Pancreas (tissue), 10 donors: Measurements from ENCODE around the gene LTN1. TPM values are rescaled to one million over a fixed set of nuclear protein-coding genes. Genes with fewer than 3 reads are reported as not detected.
"Not testable (repeated sequence)": the region's sequence is repeated elsewhere in the genome, so short reads cannot be mapped to it uniquely, and the experiment has no call there.

ENCODE experiments used
- ATAC-seq, 4 donors: fragments of 200-7000 bp; cut with Tn5 transposase; one replicate each; pipeline versions ENCODE4 v1.8.0 to v1.9.1; 2020; ENCODE audit warnings: mild to moderate bottlenecking in 4 of 4, moderate library complexity in 4 of 4
- DNase-seq, 6 donors: peaks; one replicate each; pipeline ENCODE4 v3.0.0-alpha.2; 2020
- FAIRE-seq: peaks from 2 replicates; lab custom pipeline; 2012; peaks lifted over from hg19 to GRCh38; lab: Jason Lieb, UNC
- H3K27ac ChIP-seq, 4 donors: fragments of 200-600 bp; sonication (generic); 1 replicate in 3 of 4; 2 replicates in 1 of 4; pipeline versions ENCODE4 v1.5.0 to v1.8.0; 2020
- H3K27me3 ChIP-seq, 4 donors: fragments of 200-600 bp; one replicate each; pipeline ENCODE4 v1.8.0; 2021
- H3K36me3 ChIP-seq, 3 donors: fragments of 200-600 bp; sonication (generic) in 1 of 3; one replicate each; pipeline versions ENCODE4 v1.5.0 to v1.8.0; 2020 to 2021
- H3K4me1 ChIP-seq, 3 donors: fragments of 200-600 bp; one replicate each; pipeline ENCODE4 v1.8.0; 2021
- H3K4me3 ChIP-seq, 4 donors: fragments of 200-600 bp; sonication (generic) in 2 of 4; one replicate each; pipeline versions ENCODE4 v1.5.0 to v1.8.0; 2020 to 2021
- H3K9me3 ChIP-seq, 4 donors: fragments of 200-600 bp; one replicate each; pipeline ENCODE4 v1.8.0; 2021
- WGBS, 2 donors: extraction: QIAGEN DNeasy Blood & Tissue Kit; methylation state at CpG; one replicate each; pipeline ENCODE4 v1.1.7; 2013; 5-methylcytosine and 5-hydroxymethylcytosine counted together
- intact Hi-C, 3 donors: fragments of 100-400 bp; cut with DNase I; formaldehyde crosslinking; loops; one replicate each; pipeline versions ENCODE4 v1.11.1 to v1.14.2; 2022
- polyA plus RNA-seq, 2 donors: library from polyadenylated mRNA; stranded (reverse); fragments of 200-250 nt; gene quantifications; one replicate each; pipeline ENCODE4 v1.2.3, GENCODE V29; 2013
- total RNA-seq, 6 donors: library from RNA; stranded (reverse); fragmentation: NEBNext Ultra II Directional in 4 of 6; extraction: Animal tissue kit (Norgen Biotek cat#: 25700) in 4 of 6; gene quantifications; one replicate each; pipeline versions ENCODE4 v1.2.1 to v1.2.4, GENCODE V29; 2021 to 2023
- TF ChIP-seq, protein P1 (sequence below), 4 donors: fragments of 200-600 bp; sonication (generic) in 3 of 4; IDR thresholded peaks; one replicate each; pipeline versions ENCODE4 v1.5.0 to v1.8.0; 2021; ENCODE audit warnings: antibody characterized with exemption in 4 of 4
- donor health status: healthy with polysubstance abuse.
- donor health status: DM: no; HTN: no; CAD: no; lungs with moderate emphysema.
- donor health status: DM: no; HTN: no; CAD: no.
- donor health status: control.
- donor health status: control.
- donor health status: Bipolar disorder and iron deficiency.
- donor health status: DM: yes; HTN: yes; CAD: no.
- donor health status: DM: no; HTN: no; CAD: no.
- donor health status: DM: no; HTN: no; CAD: no.
- donor health status: DM: yes; HTN: yes; CAD: no.

The LTN1 gene
- total and polyA plus RNA-seq, 8 donors: 4.4 to 16.1 (median 12.1) TPM

DNA sequence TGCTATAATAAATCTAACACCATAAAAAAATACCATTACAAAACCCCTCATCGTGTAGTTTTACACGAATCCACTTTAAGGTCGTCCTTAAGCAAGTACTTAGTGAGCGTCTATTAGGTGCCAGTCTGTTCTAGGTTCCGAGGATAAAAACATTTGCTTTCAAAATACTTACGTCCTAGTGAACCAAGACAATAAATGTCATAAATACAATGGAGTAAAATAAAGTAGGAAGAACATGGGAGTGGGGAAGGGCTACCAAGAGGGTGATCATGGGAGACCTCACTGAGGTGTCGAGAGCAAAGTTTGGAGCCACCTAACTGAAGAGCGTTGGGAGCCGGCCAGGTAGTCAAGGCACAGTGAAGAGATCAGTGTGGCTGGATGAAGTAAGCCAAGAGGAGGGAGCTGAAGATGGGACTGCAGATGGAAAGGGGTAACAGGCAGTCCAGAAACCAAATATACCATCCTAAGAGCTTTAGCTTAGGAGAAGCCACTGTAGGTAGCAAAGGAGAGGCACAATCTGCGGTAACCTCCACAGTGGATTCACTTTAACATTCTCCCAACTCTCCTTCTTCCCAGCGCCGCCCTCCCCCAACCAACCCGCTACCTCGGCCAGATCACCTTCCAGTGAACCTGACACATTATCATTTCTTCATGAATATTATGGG, 684 bp downstream of the LTN1 start:
- ATAC-seq: peak; percentile 4 to 21 (median 14)
- H3K4me1 ChIP-seq: peaks cover 8 to 12% (median 10%) of the 10 kb centered on the region in 3 donors

DNA sequence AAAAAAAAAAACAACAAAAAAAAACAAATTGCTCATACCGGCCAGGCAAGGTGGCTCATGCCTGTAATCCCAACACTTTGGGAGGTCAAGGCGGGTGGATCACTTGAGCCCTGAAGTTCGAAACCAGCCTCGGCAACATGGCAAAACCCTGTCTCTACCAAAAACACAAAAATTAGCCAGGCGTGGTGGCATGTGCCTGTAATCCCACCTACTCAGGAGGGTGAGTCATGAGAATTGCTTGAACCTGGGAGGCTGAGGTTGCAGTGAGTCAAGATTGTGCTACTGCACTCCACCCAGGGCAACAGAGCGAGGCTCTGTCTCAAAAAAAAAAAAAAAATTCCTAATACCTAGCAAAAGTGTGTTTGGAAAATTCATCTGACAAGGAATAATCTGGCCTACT, 4.5 kb downstream of the LTN1 start:
- H3K27me3 ChIP-seq, ATAC-seq, H3K27ac ChIP-seq, FAIRE-seq, H3K4me3 ChIP-seq, DNase-seq, H3K9me3 ChIP-seq, intact Hi-C loops: not testable (repeated sequence)
- peaks cover 0 to 14% (median 13%) of the 10 kb centered on the region in 3 donors for H3K36me3 ChIP-seq
- peaks cover 8 to 20% (median 18%) of the 10 kb centered on the region in 3 donors for H3K4me1 ChIP-seq
- 95 to 96% methylated on average over 6 of the region's 6 CpGs for WGBS, 2 donors

More for the DNA sequence above, 684 bp downstream of the LTN1 start:
- WGBS, 2 donors: 2% methylated on average over 14 of the region's 14 CpGs
- Histone ChIP-seq H3K4me3 (peak overlapping the region; percentile 62 to 86 (median 76)), H3K36me3 (no peaks in the 10 kb centered on the region), H3K9me3 (no peaks in the 10 kb centered on the region), H3K27me3 (no peaks in the 10 kb centered on the region), H3K27ac (peak overlapping the region; percentile 77 to 86 (median 82))
- DNase-seq (no peak), FAIRE-seq (no peak)
- TF ChIP-seq, protein P1, sequence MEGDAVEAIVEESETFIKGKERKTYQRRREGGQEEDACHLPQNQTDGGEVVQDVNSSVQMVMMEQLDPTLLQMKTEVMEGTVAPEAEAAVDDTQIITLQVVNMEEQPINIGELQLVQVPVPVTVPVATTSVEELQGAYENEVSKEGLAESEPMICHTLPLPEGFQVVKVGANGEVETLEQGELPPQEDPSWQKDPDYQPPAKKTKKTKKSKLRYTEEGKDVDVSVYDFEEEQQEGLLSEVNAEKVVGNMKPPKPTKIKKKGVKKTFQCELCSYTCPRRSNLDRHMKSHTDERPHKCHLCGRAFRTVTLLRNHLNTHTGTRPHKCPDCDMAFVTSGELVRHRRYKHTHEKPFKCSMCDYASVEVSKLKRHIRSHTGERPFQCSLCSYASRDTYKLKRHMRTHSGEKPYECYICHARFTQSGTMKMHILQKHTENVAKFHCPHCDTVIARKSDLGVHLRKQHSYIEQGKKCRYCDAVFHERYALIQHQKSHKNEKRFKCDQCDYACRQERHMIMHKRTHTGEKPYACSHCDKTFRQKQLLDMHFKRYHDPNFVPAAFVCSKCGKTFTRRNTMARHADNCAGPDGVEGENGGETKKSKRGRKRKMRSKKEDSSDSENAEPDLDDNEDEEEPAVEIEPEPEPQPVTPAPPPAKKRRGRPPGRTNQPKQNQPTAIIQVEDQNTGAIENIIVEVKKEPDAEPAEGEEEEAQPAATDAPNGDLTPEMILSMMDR (IDR thresholded peaks at IDR 0.05): no peak
- intact Hi-C loops: no loop called here

DNA sequence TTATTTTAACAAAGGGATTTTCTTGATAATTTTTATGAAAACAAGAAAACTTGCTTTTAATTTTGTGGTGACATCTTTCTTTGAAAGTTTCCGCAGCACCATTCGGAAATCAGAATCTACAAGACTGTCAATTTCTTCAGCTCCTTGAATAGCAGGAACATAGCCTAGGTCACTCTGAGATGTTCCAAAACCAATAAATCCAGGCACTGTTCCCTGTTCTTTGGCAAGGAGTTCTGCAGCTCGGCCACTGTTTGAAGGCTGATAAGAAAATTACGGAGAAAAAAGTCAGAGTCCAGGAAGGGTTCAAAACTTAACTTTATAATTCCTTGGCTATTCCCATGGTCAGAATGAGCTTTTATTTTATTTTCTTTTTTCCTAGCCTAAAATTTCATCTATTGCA, 6.0 kb downstream of the LTN1 start:
- peak; percentile 60 to 93 (median 77) for ATAC-seq
- no peak overlapping the region for H3K27ac ChIP-seq
- WGBS, 2 donors: 23 to 26% methylated on average over 4 of the region's 4 CpGs
- peaks cover 0 to 23% (median 23%) of the 10 kb centered on the region in 3 donors for H3K36me3 ChIP-seq
- no peak for FAIRE-seq
- TF ChIP-seq, protein P1 (IDR thresholded peaks at IDR 0.05): no peak
- peak in 1 of 6 donors; percentile 18 for DNase-seq
- no peak overlapping the region for H3K4me3 ChIP-seq
- no peaks in the 10 kb centered on the region for H3K27me3 ChIP-seq
- H3K9me3 ChIP-seq: no peaks in the 10 kb centered on the region
- peaks cover 6 to 19% (median 17%) of the 10 kb centered on the region in 3 donors for H3K4me1 ChIP-seq
- intact Hi-C loops: no loop called here

DNA sequence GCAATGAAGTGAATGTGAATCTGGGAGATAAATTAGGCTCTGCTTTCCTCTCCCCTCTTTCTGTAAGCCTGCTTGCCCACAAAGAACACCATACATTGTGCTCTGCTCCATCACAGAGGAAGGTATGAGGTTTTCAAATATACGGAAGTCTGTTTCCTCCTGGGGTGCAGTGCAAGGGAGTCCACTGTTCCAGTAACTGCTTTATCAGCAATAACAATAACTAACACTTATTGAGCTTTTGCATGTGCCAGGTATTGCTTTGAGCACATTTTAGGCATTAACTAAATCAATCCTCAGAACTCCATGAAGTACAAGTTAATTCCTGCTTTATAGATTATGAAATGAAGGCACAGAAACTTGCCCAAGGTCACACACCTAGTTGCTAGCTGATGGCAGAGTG, 10.0 kb downstream of the LTN1 start:
- Histone ChIP-seq H3K4me1 (peaks cover 0 to 15% (median 8%) of the 10 kb centered on the region in 3 donors), H3K27me3 (no peaks in the 10 kb centered on the region), H3K4me3 (no peak overlapping the region), H3K36me3 (peaks cover 0 to 42% (median 23%) of the 10 kb centered on the region in 3 donors), H3K27ac (no peak overlapping the region), H3K9me3 (no peaks in the 10 kb centered on the region)
- FAIRE-seq (no peak), DNase-seq (no peak), ATAC-seq (no peak)
- intact Hi-C loops: no loop called here
- 88 to 90% methylated on average over 1 of the region's 1 CpG for WGBS, 2 donors
- TF ChIP-seq, protein P1 (IDR thresholded peaks at IDR 0.05): no peak

DNA sequence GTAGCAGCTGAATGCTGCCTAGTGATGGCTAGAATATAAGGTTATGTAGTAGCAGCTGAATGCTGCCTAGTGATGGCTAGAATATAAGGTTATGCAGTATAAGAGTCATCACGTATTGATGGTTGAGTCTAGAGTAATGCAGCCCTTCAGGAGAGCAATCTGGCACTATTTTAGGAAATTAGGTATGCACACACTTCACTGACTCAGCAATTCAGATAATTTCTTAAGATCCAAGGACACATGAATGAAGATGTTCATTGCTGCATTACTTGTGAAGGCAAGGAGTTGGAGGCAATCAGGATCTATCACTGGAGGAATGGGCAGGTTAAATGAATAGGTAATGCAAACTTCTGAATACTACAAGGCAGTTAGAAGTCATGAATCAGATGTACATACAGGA, 13.6 kb downstream of the LTN1 start:
- Histone ChIP-seq H3K36me3 (peaks cover 0 to 36% (median 13%) of the 10 kb centered on the region in 3 donors), H3K27ac (no peak overlapping the region), H3K27me3 (no peaks in the 10 kb centered on the region), H3K4me1 (no peaks in the 10 kb centered on the region), H3K9me3 (no peaks in the 10 kb centered on the region), H3K4me3 (no peak overlapping the region)
- no peak for FAIRE-seq
- no peak for DNase-seq
- TF ChIP-seq, protein P1 (IDR thresholded peaks at IDR 0.05): no peak
- no peak for ATAC-seq
- intact Hi-C loops: no loop called here
- WGBS, 2 donors: 85 to 89% methylated on average over 1 of the region's 1 CpG
